Keratinocyte (primary cell): ENCODE results near the gene RAB37.

Experiments
- EZH2 ChIP-seq: IDR thresholded peaks from one replicate; pipeline ENCODE4 v1.6.1; 2012; ENCODE audit warnings: inconsistent platforms, mild to moderate bottlenecking, low read length, moderate library complexity
- TF ChIP-seq, protein P1 (sequence below), 3 experiments: IDR thresholded peaks in 1 of 3; conservative IDR thresholded peaks in 1 of 3; optimal IDR thresholded peaks in 1 of 3; 2 replicates in 2 of 3; 3 replicates in 1 of 3; pipeline versions ENCODE3 to v1.5.1; 2011; ENCODE audit warnings: low read length in 3 of 3, mild to moderate bottlenecking in 3 of 3, moderate library complexity in 2 of 3, control low read depth in 1 of 3, inconsistent platforms in 1 of 3; ENCODE audit not compliant: insufficient read depth in 2 of 3; ENCODE audit errors: extremely low read depth in 1 of 3

DNA sequence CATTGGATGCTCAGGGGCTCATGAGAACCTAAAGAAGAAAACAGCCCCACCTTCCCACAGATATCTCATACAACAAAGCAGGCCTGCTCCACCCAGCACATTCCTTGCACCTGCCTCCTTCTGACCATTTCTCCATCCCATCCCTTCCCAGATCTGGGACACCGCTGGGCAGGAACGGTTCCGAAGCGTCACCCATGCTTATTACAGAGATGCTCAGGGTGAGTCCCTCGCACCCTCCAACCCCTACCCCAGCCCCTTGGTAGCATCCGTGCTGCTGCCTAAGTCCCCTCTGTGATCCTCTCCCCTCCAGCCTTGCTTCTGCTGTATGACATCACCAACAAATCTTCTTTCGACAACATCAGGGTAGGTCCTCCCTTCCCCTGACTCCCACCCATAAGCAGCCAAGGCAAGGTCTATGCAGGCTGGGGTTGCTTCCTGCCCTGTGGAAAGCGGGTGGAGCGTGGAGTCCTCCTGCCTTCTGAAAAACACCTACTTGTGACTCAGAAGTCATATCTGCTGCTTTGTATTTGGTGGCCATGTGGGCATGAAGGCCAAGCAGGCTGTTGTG is 6.0 kb downstream of the RAB37 start:
- TF ChIP-seq, protein P1, sequence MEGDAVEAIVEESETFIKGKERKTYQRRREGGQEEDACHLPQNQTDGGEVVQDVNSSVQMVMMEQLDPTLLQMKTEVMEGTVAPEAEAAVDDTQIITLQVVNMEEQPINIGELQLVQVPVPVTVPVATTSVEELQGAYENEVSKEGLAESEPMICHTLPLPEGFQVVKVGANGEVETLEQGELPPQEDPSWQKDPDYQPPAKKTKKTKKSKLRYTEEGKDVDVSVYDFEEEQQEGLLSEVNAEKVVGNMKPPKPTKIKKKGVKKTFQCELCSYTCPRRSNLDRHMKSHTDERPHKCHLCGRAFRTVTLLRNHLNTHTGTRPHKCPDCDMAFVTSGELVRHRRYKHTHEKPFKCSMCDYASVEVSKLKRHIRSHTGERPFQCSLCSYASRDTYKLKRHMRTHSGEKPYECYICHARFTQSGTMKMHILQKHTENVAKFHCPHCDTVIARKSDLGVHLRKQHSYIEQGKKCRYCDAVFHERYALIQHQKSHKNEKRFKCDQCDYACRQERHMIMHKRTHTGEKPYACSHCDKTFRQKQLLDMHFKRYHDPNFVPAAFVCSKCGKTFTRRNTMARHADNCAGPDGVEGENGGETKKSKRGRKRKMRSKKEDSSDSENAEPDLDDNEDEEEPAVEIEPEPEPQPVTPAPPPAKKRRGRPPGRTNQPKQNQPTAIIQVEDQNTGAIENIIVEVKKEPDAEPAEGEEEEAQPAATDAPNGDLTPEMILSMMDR (optimal IDR thresholded peaks at IDR 0.05 in 1 of 3, IDR thresholded peaks at IDR 0.05 in 1 of 3, conservative IDR thresholded peaks at IDR 0.05 in 1 of 3; ENCODE audit: extremely low read depth in 1 of 3, insufficient read depth in 2 of 3, low read length in 3 of 3) = no peak
- no peak for TF ChIP-seq EZH2
